HEK293 (cell line): Measurements from ENCODE around the gene KLHL21.

ENCODE experiments used
- CTCF ChIA-PET: fragments of 350-600 bp; formaldehyde crosslinking; extraction: SDS; loops from one replicate; lab custom pipeline; 2021; ENCODE audit warnings: antibody characterized with exemption; lab: Yijun Ruan, JAX
- POLR2A ChIA-PET: fragments of 300-600 bp; formaldehyde crosslinking; extraction: SDS; loops from one replicate; lab custom pipeline; 2020; ENCODE audit warnings: antibody characterized with exemption, inconsistent platforms; lab: Yijun Ruan, JAX
- H3K27ac ChIP-seq: fragments of 200-500 bp; sonication (Bioruptor generic); 2 replicates; pipeline ENCODE4 v1.5.1; 2014; ENCODE audit warnings: low read depth, low read length, control low read depth, inconsistent platforms; ENCODE audit errors: extremely low read depth
- H3K36me3 ChIP-seq, 2 experiments: fragments of 200-500 bp in 1 of 2; sonication (Bioruptor generic) in 1 of 2; 1 replicate in 1 of 2; 2 replicates in 1 of 2; pipeline ENCODE4 v1.5.1; 2014 to 2017; ENCODE audit warnings: inconsistent platforms in 2 of 2, low read length in 2 of 2; ENCODE audit not compliant: control insufficient read depth in 2 of 2, insufficient read depth in 1 of 2
- H3K4me1 ChIP-seq: fragments of 200-500 bp; sonication (Bioruptor generic); 2 replicates; pipeline ENCODE4 v1.5.1; 2014; ENCODE audit warnings: mild to moderate bottlenecking, low read length, inconsistent platforms; ENCODE audit not compliant: control insufficient read depth, insufficient read depth
- H3K4me3 ChIP-seq: 2 replicates; pipeline ENCODE4 v1.5.1; 2011; ENCODE audit warnings: low read depth, mild to moderate bottlenecking, control low read depth, low read length, moderate library complexity
- H3K9me3 ChIP-seq: fragments of 200-500 bp; sonication (Bioruptor generic); 2 replicates; pipeline ENCODE4 v1.5.1; 2014; ENCODE audit warnings: low read depth, low read length, inconsistent platforms; ENCODE audit not compliant: control insufficient read depth, insufficient read depth
- EGR2 ChIP-seq: fragments of 450-650 bp; formaldehyde crosslinking; IDR thresholded peaks from 2 replicates; pipeline ENCODE4 v1.5.1; 2016; ENCODE audit warnings: low read depth, missing biosample characterization, missing genetic modification characterization
- GLIS1 ChIP-seq: fragments of 450-650 bp; formaldehyde crosslinking; IDR thresholded peaks from 2 replicates; pipeline ENCODE4 v1.5.1; 2016; ENCODE audit warnings: missing biosample characterization, missing genetic modification characterization
- GLIS2 ChIP-seq: fragments of 450-650 bp; formaldehyde crosslinking; IDR thresholded peaks from 2 replicates; pipeline ENCODE4 v1.5.1; 2016; ENCODE audit warnings: missing biosample characterization, missing genetic modification characterization
- KLF16 ChIP-seq: fragments of 450-650 bp; formaldehyde crosslinking; IDR thresholded peaks from 2 replicates; pipeline ENCODE4 v1.5.1; 2017; ENCODE audit warnings: missing biosample characterization, missing genetic modification characterization
- KLF9 ChIP-seq: fragments of 450-650 bp; formaldehyde crosslinking; IDR thresholded peaks from 2 replicates; pipeline ENCODE4 v1.5.1; 2016; ENCODE audit warnings: missing biosample characterization, missing genetic modification characterization, low read depth
- SCRT2 ChIP-seq: fragments of 450-650 bp; formaldehyde crosslinking; IDR thresholded peaks from 2 replicates; pipeline ENCODE4 v1.5.1; 2016; ENCODE audit warnings: missing biosample characterization, missing genetic modification characterization
- TCF7L2 ChIP-seq: IDR thresholded peaks from 2 replicates; pipeline ENCODE4 v1.6.1; 2011; ENCODE audit warnings: low read depth, mild to moderate bottlenecking, inconsistent platforms, low read length, moderate library complexity, borderline replicate concordance
- TRIM28 ChIP-seq: IDR thresholded peaks from 2 replicates; pipeline ENCODE4 v1.6.1; 2011; ENCODE audit warnings: low read length, control low read depth, borderline replicate concordance
- ZBTB8A ChIP-seq: fragments of 450-650 bp; formaldehyde crosslinking; IDR thresholded peaks from 2 replicates; pipeline ENCODE4 v1.5.1; 2016; ENCODE audit warnings: missing biosample characterization, missing genetic modification characterization
- ZFP37 ChIP-seq: fragments of 450-650 bp; formaldehyde crosslinking; IDR thresholded peaks from 2 replicates; pipeline ENCODE4 v1.5.1; 2016; ENCODE audit warnings: missing biosample characterization, missing genetic modification characterization
- ZNF133 ChIP-seq: fragments of 450-650 bp; formaldehyde crosslinking; IDR thresholded peaks from 2 replicates; pipeline ENCODE4 v1.5.1; 2016; ENCODE audit warnings: missing biosample characterization, missing genetic modification characterization
- ZNF19 ChIP-seq: fragments of 450-650 bp; formaldehyde crosslinking; IDR thresholded peaks from 2 replicates; pipeline ENCODE4; 2016; ENCODE audit warnings: missing biosample characterization, missing genetic modification characterization, low read depth
- ZNF23 ChIP-seq: fragments of 450-650 bp; formaldehyde crosslinking; IDR thresholded peaks from 2 replicates; pipeline ENCODE4 v1.5.1; 2016; ENCODE audit warnings: missing biosample characterization, missing genetic modification characterization, borderline replicate concordance
- ZNF24 ChIP-seq: fragments of 450-650 bp; formaldehyde crosslinking; IDR thresholded peaks from 2 replicates; pipeline ENCODE4 v1.5.1; 2016; ENCODE audit warnings: missing biosample characterization, missing genetic modification characterization
- ZNF280D ChIP-seq: fragments of 450-650 bp; formaldehyde crosslinking; IDR thresholded peaks from 2 replicates; pipeline ENCODE4 v1.5.1; 2016; ENCODE audit warnings: missing biosample characterization, missing genetic modification characterization
- ZNF341 ChIP-seq: fragments of 450-650 bp; formaldehyde crosslinking; IDR thresholded peaks from 2 replicates; pipeline ENCODE4; 2016; ENCODE audit warnings: low read depth, missing biosample characterization, missing genetic modification characterization
- ZNF394 ChIP-seq: fragments of 450-650 bp; formaldehyde crosslinking; IDR thresholded peaks from 2 replicates; pipeline ENCODE4 v1.5.1; 2016; ENCODE audit warnings: missing biosample characterization, missing genetic modification characterization, mild to moderate bottlenecking, moderate library complexity, borderline replicate concordance
- ZNF404 ChIP-seq: fragments of 450-650 bp; formaldehyde crosslinking; IDR thresholded peaks from 2 replicates; pipeline ENCODE4 v1.5.1; 2017; ENCODE audit warnings: missing biosample characterization, missing genetic modification characterization
- ZNF449 ChIP-seq: fragments of 450-650 bp; formaldehyde crosslinking; IDR thresholded peaks from 2 replicates; pipeline ENCODE4 v1.5.1; 2017; ENCODE audit warnings: missing biosample characterization, mild to moderate bottlenecking, missing genetic modification characterization, moderate library complexity
- ZNF555 ChIP-seq: fragments of 450-650 bp; formaldehyde crosslinking; conservative IDR thresholded peaks from 2 replicates; pipeline ENCODE4 v1.5.1; 2017; ENCODE audit warnings: missing biosample characterization, mild to moderate bottlenecking, missing genetic modification characterization, inconsistent platforms
- ZSCAN4 ChIP-seq: fragments of 450-650 bp; formaldehyde crosslinking; IDR thresholded peaks from 2 replicates; pipeline ENCODE4 v1.5.1; 2017; ENCODE audit warnings: missing biosample characterization, missing genetic modification characterization

The KLHL21 gene

GRCh38 chr1:6586404-6586816 is 16.3 kb downstream of the KLHL21 start:
- Histone ChIP-seq H3K27ac (no peak overlapping the region), H3K36me3 (peaks cover 0 to 85% of the 10 kb centered on the region in 2 experiments; a peak in 1 of 3 replicates), H3K4me3 (no peak overlapping the region), H3K4me1 (no peaks in the 10 kb centered on the region), H3K9me3 (no peaks in the 10 kb centered on the region)
- TF ChIP-seq GLIS2 (tag by site-specific recombination) = peak; percentile 52
- TF ChIP-seq ZNF404 (tag by site-specific recombination) = no peak
- no peak for TF ChIP-seq TCF7L2
- TF ChIP-seq SCRT2 (tag by site-specific recombination) = no peak
- TF ChIP-seq ZSCAN4 (tag by site-specific recombination) = no peak
- CTCF ChIA-PET = interaction anchor here (1.0 to 1.1 kb wide), 2 partner anchors 32 to 48 kb away, joined by 3 to 4 read pairs; partner anchors contain the start of genes NOL9 and TAS1R1
- POLR2A ChIA-PET = no interaction called here

- Histone ChIP-seq H3K36me3 (peaks cover 0 to 83% of the 10 kb centered on the region in 2 experiments; a peak in 1 of 3 replicates), H3K4me3 (no peak overlapping the region), H3K4me1 (peaks cover 3% of the 10 kb centered on the region)
- POLR2A ChIA-PET = interaction anchor here (1.0 kb wide), 1 partner anchor 12 kb away, joined by 3 read pairs; no protein-coding TSS in a partner anchor
- TF ChIP-seq ZNF133 (tag by site-specific recombination) (no peak), KLF16 (tag by site-specific recombination) (no peak), ZNF555 (tag by site-specific recombination) (no peak), ZNF19 (no peak), ZBTB8A (tag by site-specific recombination) (no peak), ZNF341 (tag by site-specific recombination) (no peak), ZNF394 (tag by site-specific recombination) (no peak), TRIM28 (no peak), ZNF23 (no peak)
- TF ChIP-seq, all 188 proteins: peak for 0
- CTCF ChIA-PET = interaction anchor here (0.7 to 1.1 kb wide), 2 partner anchors 17 to 49 kb away, joined by 3 read pairs; partner anchors contain the start of gene KLHL21
- Histone ChIP-seq H3K9me3 (no peaks in the 10 kb centered on the region), H3K27ac (no peak overlapping the region)
These were observed 16.8 kb downstream of the KLHL21 start for GRCh38 chr1:6585841-6586240.

GRCh38 chr1:6585081-6585722 is 17.5 kb downstream of the KLHL21 start:
- TF ChIP-seq ZFP37 (tag by site-specific recombination) = no peak
- no peak for TF ChIP-seq ZNF449
- TF ChIP-seq EGR2 (tag by site-specific recombination) = 0 out of 2 replicates have a peak, but pooled peaks have one; percentile 25
- 0 out of 2 replicates have a peak, but pooled peaks have one; percentile 20 for TF ChIP-seq KLF9 (tag by site-specific recombination)
- TF ChIP-seq ZNF24 (tag by site-specific recombination) = no peak
- no peak for TF ChIP-seq ZNF280D (tag by site-specific recombination)
- TF ChIP-seq GLIS1 (tag by site-specific recombination) = peak; percentile 90
- H3K4me1 ChIP-seq = peaks cover 7% of the 10 kb centered on the region
- no peaks in the 10 kb centered on the region for H3K9me3 ChIP-seq
- H3K36me3 ChIP-seq = peaks cover 0 to 77% of the 10 kb centered on the region in 2 experiments; a peak in 1 of 3 replicates
- H3K27ac ChIP-seq = no peak overlapping the region
- CTCF ChIA-PET = interaction anchor here (0.7 kb wide), 1 partner anchor 18 kb away, joined by 3 read pairs; the partner anchor contains the start of gene KLHL21
- no peak overlapping the region for H3K4me3 ChIP-seq
- POLR2A ChIA-PET = interaction anchor here (1.0 kb wide), 1 partner anchor 12 kb away, joined by 3 read pairs; no protein-coding TSS in a partner anchor
